Activated CD4-positive, alpha-beta T cell treated with anti-CD3 and anti-CD28 coated beads, Interleukin-2, amount 50 U/mL, for 24 hours (primary cell): ENCODE measurements around the gene LIG1.
"Not testable (repeated sequence)": the region's sequence is repeated elsewhere in the genome, so short reads cannot be mapped to it uniquely, and the experiment has no call there.

Source experiments
- DNase-seq, 2 donors: peaks; one replicate each; pipeline ENCODE4 v3.0.0-alpha.2; 2020; ENCODE audit warnings: low read depth in 1 of 2, low spot score in 1 of 2

LIG1 gene

DNA sequence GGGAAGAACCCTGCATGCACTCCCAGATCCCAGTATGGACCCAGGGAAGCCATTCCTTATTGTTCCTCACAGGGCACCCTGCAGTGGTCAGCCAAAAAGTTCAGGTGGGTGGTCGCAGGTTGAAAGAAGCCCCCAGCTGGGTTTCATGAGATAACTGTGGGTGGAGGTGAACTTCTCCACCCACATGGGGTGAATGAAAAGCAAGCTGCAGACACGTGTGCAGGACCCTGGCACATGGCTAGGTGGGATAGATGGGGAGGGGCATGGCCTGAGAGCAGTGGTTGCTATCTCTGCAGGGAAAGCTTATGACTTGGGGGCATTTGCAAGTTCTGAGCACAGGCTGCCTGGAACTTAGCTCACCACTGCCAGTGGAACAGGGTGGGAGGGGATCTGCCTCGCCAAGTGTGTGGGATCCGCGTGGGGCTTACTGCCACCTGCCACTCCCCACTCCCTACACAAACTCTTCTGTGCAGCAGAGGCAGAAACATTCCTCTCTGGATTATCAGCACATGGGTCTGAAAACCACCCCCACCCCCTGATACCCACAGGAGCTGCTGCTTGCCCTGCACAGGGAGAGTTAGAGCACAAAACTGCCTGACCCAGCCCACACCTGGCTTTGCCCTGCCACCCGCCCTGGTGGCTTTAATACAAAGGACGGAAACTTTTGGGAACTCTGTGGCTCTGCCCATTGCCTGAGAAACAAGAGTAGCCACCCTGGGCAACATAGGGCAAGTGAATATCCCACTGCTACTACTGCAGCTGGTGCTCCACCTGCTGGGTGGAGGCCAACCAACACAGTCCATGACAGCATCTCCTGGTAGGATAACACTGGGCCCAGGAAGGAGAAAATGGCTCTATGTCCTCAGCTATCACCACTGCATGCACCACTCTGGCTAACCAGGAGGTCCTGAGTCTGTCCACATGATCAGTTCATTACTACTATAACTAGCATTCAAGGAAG, 84.0 kb downstream of the LIG1 start:
- DNase-seq = no peak

- no peak for DNase-seq
Observed at GRCh38 chr19:48085076-48085475, 85.1 kb downstream of the LIG1 start.

GRCh38 chr19:48081106-48081505, 89.0 kb downstream of the LIG1 start:
- no peak for DNase-seq

GRCh38 chr19:48070177-48070769, 99.9 kb downstream of the LIG1 start:
- not testable (repeated sequence) for DNase-seq

GRCh38 chr19:48069435-48069834, 100.7 kb downstream of the LIG1 start:
- DNase-seq = no peak
